Mesenchymal stem cell (in vitro differentiated cells and primary cell): Measurements from ENCODE around the gene SLC5A5.
A peak's percentile ranks its signal among the peaks of the same experiment; 100 is the strongest.

ENCODE experiments used
- DNase-seq: peaks from one replicate; pipeline ENCODE4 v3.0.0-alpha.2; 2013
- H2AFZ ChIP-seq: one replicate; pipeline ENCODE4 v1.6.1; 2013; ENCODE audit warnings: low read depth, mild to moderate bottlenecking, control low read depth, inconsistent platforms, low read length, moderate library complexity
- H2AK5ac ChIP-seq: 2 replicates; pipeline ENCODE4 v1.6.1; 2013; ENCODE audit warnings: low read length, moderate library complexity, mild to moderate bottlenecking, inconsistent platforms; ENCODE audit not compliant: severe bottlenecking
- H2BK120ac ChIP-seq: one replicate; pipeline ENCODE4 v1.6.1; 2013; ENCODE audit warnings: low read depth, mild to moderate bottlenecking, inconsistent platforms, low read length, moderate library complexity
- H2BK12ac ChIP-seq, 2 experiments: one replicate each; pipeline ENCODE4 v1.6.1; 2013; ENCODE audit warnings: inconsistent platforms in 2 of 2, low read length in 2 of 2, mild to moderate bottlenecking in 2 of 2, moderate library complexity in 2 of 2, control low read depth in 1 of 2
- H2BK15ac ChIP-seq: one replicate; pipeline ENCODE4 v1.6.1; 2013; ENCODE audit warnings: mild to moderate bottlenecking, low read depth, inconsistent platforms; ENCODE audit not compliant: poor library complexity, severe bottlenecking
- H2BK5ac ChIP-seq: 2 replicates; pipeline ENCODE4 v1.6.1; 2013; ENCODE audit warnings: low read depth, mild to moderate bottlenecking, low read length, control low read depth, inconsistent platforms; ENCODE audit not compliant: poor library complexity, severe bottlenecking
- H3K14ac ChIP-seq, 2 experiments: one replicate each; pipeline ENCODE4 v1.6.1; 2013; ENCODE audit warnings: inconsistent platforms in 2 of 2, low read length in 2 of 2, control low read depth in 1 of 2, mild to moderate bottlenecking in 1 of 2, moderate library complexity in 1 of 2
- H3K18ac ChIP-seq, 2 experiments: one replicate each; pipeline ENCODE4 v1.6.1; 2013; ENCODE audit warnings: inconsistent platforms in 2 of 2, low read length in 2 of 2, control low read depth in 1 of 2, low read depth in 1 of 2, mild to moderate bottlenecking in 1 of 2
- H3K23ac ChIP-seq, 2 experiments: one replicate each; pipeline ENCODE4 v1.6.1; 2013; ENCODE audit warnings: inconsistent platforms in 2 of 2, low read length in 2 of 2, mild to moderate bottlenecking in 2 of 2, moderate library complexity in 2 of 2, control low read depth in 1 of 2
- H3K27ac ChIP-seq: 2 replicates; pipeline ENCODE4 v1.5.1; 2013; ENCODE audit warnings: mild to moderate bottlenecking, moderate library complexity, low read length, control low read depth, inconsistent platforms; ENCODE audit not compliant: poor library complexity, severe bottlenecking
- H3K27me3 ChIP-seq, 2 experiments: 2 replicates each; pipeline versions ENCODE4 v1.6.1 to v1.7.0; 2013; ENCODE audit warnings: low read length in 2 of 2, mild to moderate bottlenecking in 2 of 2, moderate library complexity in 2 of 2, control low read depth in 1 of 2, inconsistent platforms in 1 of 2; ENCODE audit not compliant: control insufficient read depth in 1 of 2, insufficient read depth in 1 of 2
- H3K36me3 ChIP-seq, 2 experiments: 2 replicates each; pipeline versions ENCODE4 v1.6.1 to v1.7.0; 2013; ENCODE audit warnings: low read length in 2 of 2, control low read depth in 1 of 2, inconsistent platforms in 1 of 2, low read depth in 1 of 2, mild to moderate bottlenecking in 1 of 2; ENCODE audit not compliant: insufficient read depth in 2 of 2, control insufficient read depth in 1 of 2
- H3K4ac ChIP-seq, 2 experiments: one replicate each; pipeline ENCODE4 v1.6.1; 2013; ENCODE audit warnings: inconsistent platforms in 2 of 2, low read length in 2 of 2, mild to moderate bottlenecking in 2 of 2, moderate library complexity in 2 of 2, control low read depth in 1 of 2, low read depth in 1 of 2
- H3K4me1 ChIP-seq: 2 replicates; pipeline ENCODE4 v1.6.1; 2013; ENCODE audit warnings: low read depth, low read length, control low read depth; ENCODE audit not compliant: control insufficient read depth, insufficient read depth
- H3K4me2 ChIP-seq: 2 replicates; pipeline ENCODE4 v1.6.1; 2013; ENCODE audit warnings: low read length, mild to moderate bottlenecking, inconsistent platforms; ENCODE audit not compliant: poor library complexity, severe bottlenecking
- H3K4me3 ChIP-seq, 2 experiments: 2 replicates each; pipeline versions ENCODE4 v1.5.1 to v1.7.0; 2013; ENCODE audit warnings: low read length in 2 of 2, mild to moderate bottlenecking in 2 of 2, control low read depth in 1 of 2, low read depth in 1 of 2; ENCODE audit not compliant: insufficient read depth in 1 of 2
- H3K79me1 ChIP-seq: replicated peaks from 2 replicates; pipeline ENCODE4 v1.6.1; 2013; ENCODE audit warnings: mild to moderate bottlenecking, control low read depth, low read length, inconsistent platforms; ENCODE audit not compliant: poor library complexity, severe bottlenecking
- H3K9ac ChIP-seq: 2 replicates; pipeline ENCODE4 v1.7.0; 2013; ENCODE audit warnings: mild to moderate bottlenecking, low read length, moderate library complexity
- H3K9me3 ChIP-seq: 2 replicates; pipeline ENCODE4 v1.7.0; 2013; ENCODE audit warnings: mild to moderate bottlenecking, low read length; ENCODE audit not compliant: control insufficient read depth
- H4K8ac ChIP-seq: one replicate; pipeline ENCODE4 v1.6.1; 2013; ENCODE audit warnings: inconsistent platforms, mild to moderate bottlenecking, low read length, moderate library complexity
- H4K91ac ChIP-seq: one replicate; pipeline ENCODE4 v1.6.1; 2013; ENCODE audit warnings: mild to moderate bottlenecking, low read length, inconsistent platforms
- WGBS: methylation state at CpG from one replicate; pipeline ENCODE4 v1.1.7; 2013; ENCODE audit warnings: mixed read lengths; 5-methylcytosine and 5-hydroxymethylcytosine counted together

SLC5A5 gene

GRCh38 chr19:17830567-17831418 is 41.0 kb upstream of the SLC5A5 start:
- Histone ChIP-seq H4K91ac (no peak overlapping the region), H3K9ac (no peak overlapping the region), H3K4ac (no peak overlapping the region), H3K9me3 (no peaks in the 10 kb centered on the region), H3K27ac (no peak overlapping the region), H3K36me3 (no peaks in the 10 kb centered on the region), H2AK5ac (no peak overlapping the region), H2BK12ac (no peak overlapping the region), H3K14ac (no peak overlapping the region), H3K23ac (no peak overlapping the region), H3K79me1 (no peaks in the 10 kb centered on the region), H3K4me1 (peaks cover 8% of the 10 kb centered on the region), H3K18ac (no peak overlapping the region), H3K4me2 (no peak overlapping the region), H2AFZ (no peak overlapping the region), H3K4me3 (peak overlapping the region in 1 of 2 experiments; percentile 31), H2BK15ac (no peak overlapping the region), H2BK5ac (no peak overlapping the region), H4K8ac (no peak overlapping the region), H2BK120ac (no peak overlapping the region), H3K27me3 (peaks cover 19 to 44% of the 10 kb centered on the region in 2 experiments)
- peak; percentile 83 for DNase-seq
- 8% methylated on average over 49 of the region's 50 CpGs for WGBS

DNA sequence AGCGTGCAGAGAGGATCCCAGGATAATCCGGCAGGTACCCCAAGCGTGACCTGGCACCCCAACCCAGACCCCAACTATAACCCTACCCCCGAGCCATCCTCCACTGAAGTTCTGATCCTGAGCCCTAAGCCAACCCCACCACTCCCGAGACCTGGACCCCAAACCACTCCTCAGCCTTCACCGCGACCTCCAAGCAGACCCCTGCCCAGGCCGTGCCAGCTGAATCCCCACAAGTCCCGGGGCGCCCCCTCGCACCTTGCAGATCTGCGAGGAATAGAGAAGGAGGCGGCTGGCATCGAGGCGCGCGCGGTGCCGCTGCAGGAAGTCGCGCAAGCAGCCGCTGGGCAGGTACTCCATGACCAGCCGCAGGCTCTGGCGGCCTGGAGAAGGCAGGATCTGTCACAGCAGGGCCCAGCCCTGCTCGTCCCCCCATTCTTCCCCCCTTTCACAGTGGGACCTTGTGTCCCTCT is 40.3 kb upstream of the SLC5A5 start:
- DNase-seq = no peak
- H4K8ac ChIP-seq = peak overlapping the region; percentile 12
- no peak overlapping the region for H2AFZ ChIP-seq
- no peak overlapping the region for H3K27ac ChIP-seq
- no peaks in the 10 kb centered on the region for H3K79me1 ChIP-seq
- H3K9me3 ChIP-seq = no peaks in the 10 kb centered on the region
- H3K18ac ChIP-seq = no peak overlapping the region
- no peak overlapping the region for H3K4me2 ChIP-seq
- no peak overlapping the region for H3K4me3 ChIP-seq
- 41% methylated on average over 25 of the region's 25 CpGs for WGBS
- peaks cover 8% of the 10 kb centered on the region for H3K4me1 ChIP-seq
- H3K9ac ChIP-seq = no peak overlapping the region
- H3K23ac ChIP-seq = no peak overlapping the region
- H2BK12ac ChIP-seq = no peak overlapping the region
- no peak overlapping the region for H4K91ac ChIP-seq
- no peak overlapping the region for H3K4ac ChIP-seq
- no peak overlapping the region for H2AK5ac ChIP-seq
- no peak overlapping the region for H2BK120ac ChIP-seq
- H2BK15ac ChIP-seq = no peak overlapping the region
- no peaks in the 10 kb centered on the region for H3K36me3 ChIP-seq
- no peak overlapping the region for H2BK5ac ChIP-seq
- H3K27me3 ChIP-seq = peaks cover 21 to 48% of the 10 kb centered on the region in 2 experiments
- no peak overlapping the region for H3K14ac ChIP-seq

- no peak overlapping the region for H3K23ac ChIP-seq
- no peak overlapping the region for H4K91ac ChIP-seq
- H2BK15ac ChIP-seq = no peak overlapping the region
- no peaks in the 10 kb centered on the region for H3K79me1 ChIP-seq
- H3K36me3 ChIP-seq = no peaks in the 10 kb centered on the region
- no peak overlapping the region for H3K4me3 ChIP-seq
- no peak for DNase-seq
- no peak overlapping the region for H3K4ac ChIP-seq
- no peak overlapping the region for H3K14ac ChIP-seq
- no peak overlapping the region for H4K8ac ChIP-seq
- H2BK12ac ChIP-seq = no peak overlapping the region
- no peak overlapping the region for H3K18ac ChIP-seq
- peaks cover 21 to 51% of the 10 kb centered on the region in 2 experiments for H3K27me3 ChIP-seq
- H2BK5ac ChIP-seq = no peak overlapping the region
- no peak overlapping the region for H2BK120ac ChIP-seq
- H3K4me1 ChIP-seq = peaks cover 8% of the 10 kb centered on the region
- H2AK5ac ChIP-seq = no peak overlapping the region
- H3K9ac ChIP-seq = no peak overlapping the region
- no peaks in the 10 kb centered on the region for H3K9me3 ChIP-seq
- WGBS = 95% methylated on average over 17 of the region's 17 CpGs
- H3K4me2 ChIP-seq = no peak overlapping the region
- H3K27ac ChIP-seq = no peak overlapping the region
- H2AFZ ChIP-seq = no peak overlapping the region
Observed at GRCh38 chr19:17832443-17833208, 39.1 kb upstream of the SLC5A5 start.
